Upper lobe of left lung (tissue), 6 donors: Measurements from ENCODE around the gene PLCG2. TPM values are rescaled to one million over a fixed set of nuclear protein-coding genes. Genes with fewer than 3 reads are reported as not detected.

ENCODE experiments used
- ATAC-seq, 2 donors: fragments of 200-7000 bp; cut with Tn5 transposase; one replicate each; pipeline ENCODE4 v1.9.1; 2022; ENCODE audit warnings: mild to moderate bottlenecking in 2 of 2, moderate library complexity in 2 of 2; ENCODE audit not compliant: low FRiP score in 2 of 2
- DNase-seq, 2 donors: peaks; one replicate each; pipeline ENCODE4 v3.0.0-alpha.2; 2019 to 2020
- H3K27ac ChIP-seq, 4 donors: fragments of 200-600 bp; sonication (generic); one replicate each; pipeline ENCODE4 v1.5.1; 2016 to 2019
- H3K27me3 ChIP-seq, 4 donors: fragments of 200-600 bp; sonication (generic); one replicate each; pipeline ENCODE4 v1.5.1; 2017 to 2019
- H3K36me3 ChIP-seq, 4 donors: fragments of 200-600 bp; sonication (generic); one replicate each; pipeline ENCODE4 v1.5.1; 2016 to 2019
- H3K4me1 ChIP-seq, 4 donors: fragments of 200-600 bp; sonication (generic); one replicate each; pipeline ENCODE4 v1.5.1; 2018 to 2019
- H3K4me3 ChIP-seq, 4 donors: fragments of 200-600 bp; sonication (generic); one replicate each; pipeline ENCODE4 v1.5.1; 2017 to 2019; ENCODE audit warnings: mild to moderate bottlenecking in 2 of 4, moderate library complexity in 1 of 4
- H3K9me3 ChIP-seq, 4 donors: fragments of 200-600 bp; sonication (generic); one replicate each; pipeline ENCODE4 v1.5.1; 2018 to 2019
- CTCF ChIP-seq, 6 experiments: fragments of 450-650 bp in 4 of 6; fragments of 200-600 bp in 2 of 6; sonication (generic) in 2 of 6; IDR thresholded peaks; one replicate each; pipeline ENCODE4 v1.5.1; 2016 to 2019; ENCODE audit warnings: antibody characterized with exemption in 6 of 6
- EP300 ChIP-seq, 4 donors: sonication (generic); formaldehyde crosslinking; IDR thresholded peaks; one replicate each; pipeline ENCODE4 v1.5.1; 2017; ENCODE audit warnings: antibody characterized with exemption in 4 of 4, control low read depth in 2 of 4
- POLR2A ChIP-seq, 4 donors: fragments of 450-650 bp; IDR thresholded peaks; one replicate each; pipeline ENCODE4 v1.5.1; 2016 to 2017; ENCODE audit warnings: antibody characterized with exemption in 4 of 4, mild to moderate bottlenecking in 2 of 4
- POLR2AphosphoS5 ChIP-seq, 2 donors: sonication (generic); formaldehyde crosslinking; IDR thresholded peaks; one replicate each; pipeline ENCODE4 v1.5.1; 2017; ENCODE audit warnings: antibody characterized with exemption in 2 of 2
- WGBS, 2 donors: methylation state at CpG; one replicate each; pipeline ENCODE4 v1.1.5; 2017 to 2018; 5-methylcytosine and 5-hydroxymethylcytosine counted together
- total RNA-seq, 6 donors: library from RNA; depleted of rRNA in 4 of 6; stranded (reverse); fragments of >200 nt in 4 of 6; gene quantifications; one replicate each; pipeline versions ENCODE4 v1.1.0 to v1.2.1, GENCODE V29; 2016 to 2021
- donor health status: DM: no; HTN: no; CAD: no; lungs with moderate emphysema.
- donor health status: DM: no; HTN: yes; CAD: no; lungs with severe emphysema.

Gene PLCG2
- total RNA-seq, 6 donors from 2014 or later, result 13.8 to 85.9 (median 35.1) TPM

- H3K4me1 ChIP-seq, result peaks cover 7 to 15% (median 10%) of the 10 kb centered on the region in 4 donors
- H3K27me3 ChIP-seq, result no peaks in the 10 kb centered on the region
- WGBS, 2 donors, result 12 to 23% methylated on average over 27 to 30 of the region's 33 CpGs
- no peaks in the 10 kb centered on the region for H3K36me3 ChIP-seq
- DNase-seq (peak; percentile 71 to 89), ATAC-seq (peak; percentile 46 to 92)
- H3K9me3 ChIP-seq, result no peaks in the 10 kb centered on the region
- H3K4me3 ChIP-seq, result peak overlapping the region; percentile 24 to 51 (median 36)
- peak overlapping the region in 2 of 4 donors; percentile 71 to 74 for H3K27ac ChIP-seq
- no peak for TF ChIP-seq EP300 (IDR thresholded peaks at IDR 0.05)
- peak in 1 of 2 donors; percentile 56 for TF ChIP-seq POLR2AphosphoS5 (IDR thresholded peaks at IDR 0.05)
- TF ChIP-seq CTCF (IDR thresholded peaks at IDR 0.05), result peak in 1 of 6 experiments; percentile 13
- peak in 1 of 4 donors; percentile 30 for TF ChIP-seq POLR2A (IDR thresholded peaks at IDR 0.05)
Observed at GRCh38 chr16:81745704-81746558, 33.2 kb upstream of the PLCG2 start.

- no peaks in the 10 kb centered on the region for H3K36me3 ChIP-seq
- H3K27ac ChIP-seq, result no peak overlapping the region
- DNase-seq, result no peak
- H3K27me3 ChIP-seq, result no peaks in the 10 kb centered on the region
- no peak for ATAC-seq
- WGBS, 2 donors, result 44 to 49% methylated on average over 5 of the region's 5 CpGs
- peak overlapping the region; percentile 24 to 51 (median 36) for H3K4me3 ChIP-seq
- H3K4me1 ChIP-seq, result peaks cover 7 to 15% (median 11%) of the 10 kb centered on the region in 4 donors
- no peaks in the 10 kb centered on the region for H3K9me3 ChIP-seq
- TF ChIP-seq EP300 (IDR thresholded peaks at IDR 0.05), result no peak
- TF ChIP-seq POLR2A (IDR thresholded peaks at IDR 0.05), result no peak
- TF ChIP-seq POLR2AphosphoS5 (IDR thresholded peaks at IDR 0.05), result no peak
- no peak for TF ChIP-seq CTCF (IDR thresholded peaks at IDR 0.05)
Observed at GRCh38 chr16:81746566-81746965, 32.5 kb upstream of the PLCG2 start.

- Histone ChIP-seq H3K27me3 (no peaks in the 10 kb centered on the region), H3K27ac (no peak overlapping the region), H3K4me1 (peaks cover 19 to 30% (median 24%) of the 10 kb centered on the region in 4 donors), H3K9me3 (no peaks in the 10 kb centered on the region), H3K36me3 (no peaks in the 10 kb centered on the region), H3K4me3 (no peak overlapping the region)
- WGBS, 2 donors, result 66 to 68% methylated on average over 4 to 7 of the region's 7 CpGs
- DNase-seq (no peak), ATAC-seq (no peak)
- no peak for TF ChIP-seq POLR2A (IDR thresholded peaks at IDR 0.05)
- no peak for TF ChIP-seq EP300 (IDR thresholded peaks at IDR 0.05)
- TF ChIP-seq CTCF (IDR thresholded peaks at IDR 0.05), result no peak
- no peak for TF ChIP-seq POLR2AphosphoS5 (IDR thresholded peaks at IDR 0.05)
Observed at GRCh38 chr16:81748476-81749198, 30.5 kb upstream of the PLCG2 start.

- Histone ChIP-seq H3K4me3 (no peak overlapping the region), H3K4me1 (peaks cover 16 to 33% (median 31%) of the 10 kb centered on the region in 4 donors), H3K27me3 (no peaks in the 10 kb centered on the region), H3K27ac (peak overlapping the region; percentile 54 to 88 (median 80)), H3K36me3 (no peaks in the 10 kb centered on the region), H3K9me3 (no peaks in the 10 kb centered on the region)
- ATAC-seq, result peak; percentile 90 to 93
- TF ChIP-seq POLR2A (IDR thresholded peaks at IDR 0.05), result no peak
- peak in 1 of 2 donors; percentile 23 for TF ChIP-seq POLR2AphosphoS5 (IDR thresholded peaks at IDR 0.05)
- no peak for TF ChIP-seq EP300 (IDR thresholded peaks at IDR 0.05)
- no peak for TF ChIP-seq CTCF (IDR thresholded peaks at IDR 0.05)
- 39% methylated on average over 13 of the region's 13 CpGs; no CpG with 5 or more reads in 1 of the 2 donors for WGBS, 2 donors
- DNase-seq, result peak; percentile 53 to 85
Observed at GRCh38 chr16:81752225-81752875, 26.7 kb upstream of the PLCG2 start.
